ENCODE results near the gene TMED1.

DNA sequence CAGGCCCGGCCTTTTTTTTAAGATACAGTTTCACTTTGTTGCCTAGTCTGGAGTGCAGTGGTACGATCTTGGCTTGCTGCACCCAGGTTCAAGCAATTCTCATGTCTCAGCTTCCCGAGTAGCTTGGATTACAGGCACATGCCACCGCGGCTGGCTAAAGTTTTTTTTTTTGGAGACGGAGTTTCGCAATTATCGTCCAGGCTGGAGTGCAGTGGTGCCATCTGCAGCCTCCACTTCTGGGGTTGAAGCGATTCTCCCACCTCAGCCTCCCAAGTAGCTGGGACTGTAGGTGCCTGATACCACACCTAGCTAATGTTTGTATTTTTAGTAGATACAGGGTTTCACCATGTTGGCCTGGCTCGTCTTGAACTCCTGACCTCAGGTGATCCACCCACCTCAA, 30.5 kb upstream of the TMED1 start:
- TF ChIP-seq, protein P1, sequence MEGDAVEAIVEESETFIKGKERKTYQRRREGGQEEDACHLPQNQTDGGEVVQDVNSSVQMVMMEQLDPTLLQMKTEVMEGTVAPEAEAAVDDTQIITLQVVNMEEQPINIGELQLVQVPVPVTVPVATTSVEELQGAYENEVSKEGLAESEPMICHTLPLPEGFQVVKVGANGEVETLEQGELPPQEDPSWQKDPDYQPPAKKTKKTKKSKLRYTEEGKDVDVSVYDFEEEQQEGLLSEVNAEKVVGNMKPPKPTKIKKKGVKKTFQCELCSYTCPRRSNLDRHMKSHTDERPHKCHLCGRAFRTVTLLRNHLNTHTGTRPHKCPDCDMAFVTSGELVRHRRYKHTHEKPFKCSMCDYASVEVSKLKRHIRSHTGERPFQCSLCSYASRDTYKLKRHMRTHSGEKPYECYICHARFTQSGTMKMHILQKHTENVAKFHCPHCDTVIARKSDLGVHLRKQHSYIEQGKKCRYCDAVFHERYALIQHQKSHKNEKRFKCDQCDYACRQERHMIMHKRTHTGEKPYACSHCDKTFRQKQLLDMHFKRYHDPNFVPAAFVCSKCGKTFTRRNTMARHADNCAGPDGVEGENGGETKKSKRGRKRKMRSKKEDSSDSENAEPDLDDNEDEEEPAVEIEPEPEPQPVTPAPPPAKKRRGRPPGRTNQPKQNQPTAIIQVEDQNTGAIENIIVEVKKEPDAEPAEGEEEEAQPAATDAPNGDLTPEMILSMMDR (IDR thresholded peaks at IDR 0.05; ENCODE audit: poor library complexity) = no peak
- TF ChIP-seq EZH2 (IDR thresholded peaks at IDR 0.05; ENCODE audit: borderline replicate concordance) = no peak
